Measurements from ENCODE around the gene ITM2B. TPM values are rescaled to one million over a fixed set of nuclear protein-coding genes. Genes with fewer than 3 reads are reported as not detected.

The ITM2B gene
- total RNA-seq, 2 donors from 2014 or later: 436 to 638 TPM

DNA sequence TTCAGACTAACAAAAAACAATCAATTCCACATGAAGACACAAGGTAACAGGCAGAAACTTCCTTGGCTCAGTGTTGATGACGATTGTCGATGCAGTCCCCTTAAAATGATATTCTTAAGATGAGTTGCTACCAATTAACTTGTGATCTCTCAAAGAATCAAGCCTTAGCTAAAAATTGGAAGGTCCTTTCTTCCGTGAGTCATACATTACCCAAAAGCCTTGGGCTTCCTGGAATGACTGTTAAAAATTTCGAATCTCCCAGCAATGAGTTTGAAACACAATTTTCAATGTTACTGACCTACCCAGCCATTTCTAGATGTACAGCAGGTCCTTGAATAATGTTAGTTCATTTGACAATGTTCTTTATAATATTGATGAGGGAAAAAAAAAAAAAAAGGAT, 42.5 kb downstream of the ITM2B start:
- TF ChIP-seq, protein P1, sequence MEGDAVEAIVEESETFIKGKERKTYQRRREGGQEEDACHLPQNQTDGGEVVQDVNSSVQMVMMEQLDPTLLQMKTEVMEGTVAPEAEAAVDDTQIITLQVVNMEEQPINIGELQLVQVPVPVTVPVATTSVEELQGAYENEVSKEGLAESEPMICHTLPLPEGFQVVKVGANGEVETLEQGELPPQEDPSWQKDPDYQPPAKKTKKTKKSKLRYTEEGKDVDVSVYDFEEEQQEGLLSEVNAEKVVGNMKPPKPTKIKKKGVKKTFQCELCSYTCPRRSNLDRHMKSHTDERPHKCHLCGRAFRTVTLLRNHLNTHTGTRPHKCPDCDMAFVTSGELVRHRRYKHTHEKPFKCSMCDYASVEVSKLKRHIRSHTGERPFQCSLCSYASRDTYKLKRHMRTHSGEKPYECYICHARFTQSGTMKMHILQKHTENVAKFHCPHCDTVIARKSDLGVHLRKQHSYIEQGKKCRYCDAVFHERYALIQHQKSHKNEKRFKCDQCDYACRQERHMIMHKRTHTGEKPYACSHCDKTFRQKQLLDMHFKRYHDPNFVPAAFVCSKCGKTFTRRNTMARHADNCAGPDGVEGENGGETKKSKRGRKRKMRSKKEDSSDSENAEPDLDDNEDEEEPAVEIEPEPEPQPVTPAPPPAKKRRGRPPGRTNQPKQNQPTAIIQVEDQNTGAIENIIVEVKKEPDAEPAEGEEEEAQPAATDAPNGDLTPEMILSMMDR (IDR thresholded peaks at IDR 0.05): no peak
- ATAC-seq (ENCODE audit: insufficient number of reproducible peaks, low FRiP score, low read depth): no peak

DNA sequence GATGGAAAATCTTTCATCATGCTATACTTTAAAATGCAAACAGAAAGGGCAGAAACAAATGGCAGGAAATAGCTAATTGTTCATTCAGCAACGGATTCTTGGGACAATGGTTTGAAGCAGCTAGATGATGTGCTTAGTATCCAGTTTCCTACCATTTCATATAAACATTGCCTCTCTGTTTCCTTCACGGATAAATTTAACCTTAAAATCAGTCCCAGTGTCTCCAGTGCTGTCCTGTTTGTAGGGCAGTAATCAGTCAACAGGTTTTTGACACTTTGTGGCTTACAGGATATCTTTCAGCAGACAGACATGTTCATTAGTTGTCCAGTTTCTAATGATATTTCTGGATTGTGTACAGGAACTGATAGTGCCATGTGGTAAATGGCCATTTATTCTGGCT, 45.8 kb downstream of the ITM2B start:
- TF ChIP-seq, protein P1 (IDR thresholded peaks at IDR 0.05): no peak
- no peak overlapping the region for H3K27ac ChIP-seq
- ATAC-seq (ENCODE audit: insufficient number of reproducible peaks, low FRiP score, low read depth): no peak

More for the DNA sequence above, 42.5 kb downstream of the ITM2B start:
- H3K27ac ChIP-seq: no peak overlapping the region
- no peak for DNase-seq (ENCODE audit: low spot score)
- no peaks in the 10 kb centered on the region for H3K9me3 ChIP-seq
- no peak overlapping the region for H3K4me3 ChIP-seq
- H3K4me1 ChIP-seq (ENCODE audit: control insufficient read depth in 1 of 2, low read depth in 2 of 2): no peaks in the 10 kb centered on the region
- H3K27me3 ChIP-seq (replicated peaks; ENCODE audit: insufficient read depth): no peaks in the 10 kb centered on the region
- no peaks in the 10 kb centered on the region for H3K36me3 ChIP-seq

DNA sequence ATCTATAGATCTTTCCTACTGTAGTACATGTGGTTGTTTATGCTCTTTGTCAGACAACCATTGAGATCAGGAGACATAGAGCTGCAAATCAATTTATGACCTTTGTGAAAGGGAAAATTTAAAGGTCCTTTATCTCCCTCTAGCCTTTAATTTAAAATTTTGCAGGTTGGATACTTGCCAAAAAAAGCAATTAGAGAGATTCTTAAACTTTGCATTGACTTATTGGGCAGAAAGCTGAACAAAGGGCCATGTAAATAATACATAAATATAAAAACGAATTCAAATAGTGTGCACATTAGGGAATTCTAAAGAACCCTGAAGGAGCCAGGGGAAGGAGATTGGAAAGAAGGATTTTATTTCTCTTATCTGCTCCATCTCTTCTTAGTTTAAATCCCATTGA, 48.5 kb downstream of the ITM2B start:
- Histone ChIP-seq H3K36me3 (no peaks in the 10 kb centered on the region), H3K27ac (no peak overlapping the region), H3K9me3 (no peaks in the 10 kb centered on the region), H3K4me3 (no peak overlapping the region), H3K27me3 (replicated peaks; ENCODE audit: insufficient read depth) (no peaks in the 10 kb centered on the region), H3K4me1 (ENCODE audit: control insufficient read depth in 1 of 2, low read depth in 2 of 2) (no peaks in the 10 kb centered on the region)
- DNase-seq (ENCODE audit: low spot score): no peak
- ATAC-seq (ENCODE audit: insufficient number of reproducible peaks, low FRiP score, low read depth): no peak
- TF ChIP-seq, protein P1 (IDR thresholded peaks at IDR 0.05): no peak

More for the DNA sequence above, 45.8 kb downstream of the ITM2B start:
- H3K4me3 ChIP-seq: no peak overlapping the region
- no peaks in the 10 kb centered on the region for H3K36me3 ChIP-seq
- no peaks in the 10 kb centered on the region for H3K4me1 ChIP-seq (ENCODE audit: control insufficient read depth in 1 of 2, low read depth in 2 of 2)
- no peaks in the 10 kb centered on the region for H3K27me3 ChIP-seq (replicated peaks; ENCODE audit: insufficient read depth)
- H3K9me3 ChIP-seq: no peaks in the 10 kb centered on the region
- DNase-seq (ENCODE audit: low spot score): no peak

DNA sequence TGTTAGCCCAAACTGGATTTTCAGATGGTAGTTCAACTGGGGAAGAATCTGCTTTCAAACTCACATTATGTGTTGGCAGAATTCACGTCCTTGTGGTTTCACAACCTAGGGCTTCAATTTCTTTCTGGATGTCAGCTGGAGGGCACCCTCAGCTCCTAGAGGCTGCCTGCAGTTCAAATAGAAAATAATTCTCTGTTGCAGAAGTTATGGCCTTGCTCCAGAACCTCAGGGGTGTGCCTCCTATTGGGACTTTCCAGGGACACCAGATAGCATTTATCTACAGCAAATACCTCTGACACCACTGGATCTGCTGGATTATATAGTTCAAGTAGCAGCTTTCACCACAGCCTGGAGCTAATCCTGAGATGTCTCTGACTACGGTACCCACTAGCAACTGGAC, 58.7 kb downstream of the ITM2B start:
- DNase-seq (ENCODE audit: low spot score) (no peak), ATAC-seq (ENCODE audit: insufficient number of reproducible peaks, low FRiP score, low read depth) (no peak)
- Histone ChIP-seq H3K36me3 (no peaks in the 10 kb centered on the region), H3K27ac (no peak overlapping the region), H3K4me1 (ENCODE audit: control insufficient read depth in 1 of 2, low read depth in 2 of 2) (no peaks in the 10 kb centered on the region), H3K4me3 (no peak overlapping the region), H3K27me3 (replicated peaks; ENCODE audit: insufficient read depth) (no peaks in the 10 kb centered on the region), H3K9me3 (no peaks in the 10 kb centered on the region)
- TF ChIP-seq, protein P1 (IDR thresholded peaks at IDR 0.05): no peak

DNA sequence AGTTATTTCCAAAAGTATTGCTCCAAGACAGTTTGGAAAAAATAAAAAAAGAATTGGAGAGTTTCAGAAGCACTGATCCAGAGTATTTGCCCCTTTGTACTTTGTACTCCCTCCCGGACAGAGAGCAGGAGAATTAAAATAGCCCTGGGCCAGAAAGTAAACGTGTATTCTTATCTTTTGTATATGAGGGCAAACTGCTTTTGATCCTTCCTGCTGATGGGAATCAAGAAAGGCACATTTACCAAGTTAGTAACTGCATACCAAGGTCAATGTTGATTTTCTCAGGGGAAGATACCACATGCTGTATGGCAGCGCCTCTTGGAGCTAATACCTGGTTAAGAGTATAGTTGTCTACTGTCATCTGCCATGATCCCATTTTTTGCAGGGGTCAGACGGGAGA, 59.6 kb downstream of the ITM2B start:
- TF ChIP-seq, protein P1 (IDR thresholded peaks at IDR 0.05): no peak
- DNase-seq (ENCODE audit: low spot score) (no peak), ATAC-seq (ENCODE audit: insufficient number of reproducible peaks, low FRiP score, low read depth) (no peak)
- Histone ChIP-seq H3K27me3 (replicated peaks; ENCODE audit: insufficient read depth) (no peaks in the 10 kb centered on the region), H3K27ac (no peak overlapping the region), H3K36me3 (no peaks in the 10 kb centered on the region), H3K4me3 (no peak overlapping the region), H3K4me1 (ENCODE audit: control insufficient read depth in 1 of 2, low read depth in 2 of 2) (no peaks in the 10 kb centered on the region), H3K9me3 (no peaks in the 10 kb centered on the region)
